ENCODE results near the gene MPND.

Gene MPND

DNA sequence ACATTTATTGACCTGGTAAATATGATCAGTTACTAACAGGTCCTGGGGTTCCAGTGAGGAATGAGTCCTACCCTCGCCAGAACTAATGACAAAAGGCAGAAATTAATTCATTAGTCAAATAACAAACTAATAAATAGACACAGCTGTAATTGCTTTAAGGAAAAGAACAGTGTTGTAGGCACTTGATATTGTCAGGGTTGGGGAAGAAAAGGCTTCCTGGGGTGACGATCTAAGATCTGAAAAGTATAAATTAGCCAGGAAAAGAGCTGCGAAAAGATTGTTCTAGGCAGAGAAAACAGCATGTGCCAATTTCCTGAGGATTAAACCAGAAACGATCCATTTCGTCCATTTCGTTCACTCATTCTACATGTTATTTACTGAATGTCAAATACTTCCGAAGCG lies 58.4 kb downstream of the MPND start:
- no peak for DNase-seq (ENCODE audit: low read depth, low spot score)

DNA sequence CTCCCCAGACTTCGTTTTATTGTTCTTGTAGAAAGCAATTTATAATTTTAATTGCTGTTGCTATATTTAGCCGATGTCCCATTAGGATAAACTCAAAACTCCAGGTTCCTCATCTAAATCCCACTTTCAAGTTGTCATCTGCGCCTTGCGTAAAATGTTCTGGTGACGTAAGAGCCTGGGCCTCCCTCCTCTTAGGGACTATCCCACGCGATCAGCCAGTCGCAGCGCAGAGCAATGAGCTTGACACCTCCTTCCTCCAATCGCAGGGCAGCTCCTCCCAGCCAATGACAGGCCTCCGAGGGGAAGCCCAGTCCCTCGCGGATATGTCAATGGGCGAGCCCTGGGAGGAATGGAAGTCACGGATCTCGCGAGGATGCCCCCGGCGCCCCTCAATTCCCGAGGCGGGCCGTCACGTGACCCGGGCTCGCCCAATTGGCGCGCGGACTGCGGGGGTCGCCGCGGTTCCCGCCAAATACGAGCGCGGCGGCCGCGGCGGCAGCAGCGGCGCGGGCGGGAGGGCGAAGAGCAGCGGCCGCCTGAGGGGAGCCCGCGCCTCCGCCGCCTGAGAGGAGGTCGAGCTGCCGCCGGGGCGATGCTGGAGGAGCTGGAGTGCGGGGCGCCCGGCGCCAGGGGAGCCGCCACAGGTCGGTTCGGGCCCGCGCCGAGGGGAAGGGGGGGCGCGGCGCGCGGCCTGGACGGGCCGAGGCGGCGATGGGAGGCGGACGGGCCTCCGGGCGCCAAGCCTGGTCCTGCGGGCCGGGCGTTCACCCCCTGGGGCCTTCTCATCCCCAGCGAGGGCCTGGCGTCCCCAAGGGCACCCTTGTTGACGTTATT lies 59.0 kb downstream of the MPND start, which contains the start of gene CHAF1A:
Gene CHAF1A (plus strand): TSS at position 470 of the 834 bp plus-strand sequence. CDS start 123 bp downstream, at position 593.
- DNase-seq (ENCODE audit: low read depth, low spot score): peak; percentile 100

GRCh38 chr19:4403005-4403761 lies 59.8 kb downstream of the MPND start:
- DNase-seq (ENCODE audit: low read depth, low spot score): no peak

DNA sequence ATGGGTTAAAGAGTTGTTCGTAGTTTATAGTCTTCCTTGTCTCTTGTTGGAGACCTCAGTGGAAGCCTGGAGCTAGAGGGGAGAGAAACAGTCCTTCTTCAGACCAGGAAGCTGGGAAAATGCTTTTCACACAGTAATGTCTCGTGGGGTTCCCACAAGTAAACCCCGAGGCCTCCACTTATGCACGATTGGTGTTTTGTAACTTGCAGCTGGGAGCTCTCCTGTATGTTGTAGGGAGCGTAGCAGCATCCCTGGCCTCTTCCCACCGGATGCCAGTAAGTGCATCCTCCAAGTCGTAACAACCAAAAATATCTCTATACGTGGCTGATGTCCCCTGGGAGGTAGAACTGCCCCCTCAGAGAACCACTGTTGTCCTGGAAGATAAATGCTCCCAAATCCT lies 62.6 kb downstream of the MPND start:
- no peak for DNase-seq (ENCODE audit: low read depth, low spot score)

DNA sequence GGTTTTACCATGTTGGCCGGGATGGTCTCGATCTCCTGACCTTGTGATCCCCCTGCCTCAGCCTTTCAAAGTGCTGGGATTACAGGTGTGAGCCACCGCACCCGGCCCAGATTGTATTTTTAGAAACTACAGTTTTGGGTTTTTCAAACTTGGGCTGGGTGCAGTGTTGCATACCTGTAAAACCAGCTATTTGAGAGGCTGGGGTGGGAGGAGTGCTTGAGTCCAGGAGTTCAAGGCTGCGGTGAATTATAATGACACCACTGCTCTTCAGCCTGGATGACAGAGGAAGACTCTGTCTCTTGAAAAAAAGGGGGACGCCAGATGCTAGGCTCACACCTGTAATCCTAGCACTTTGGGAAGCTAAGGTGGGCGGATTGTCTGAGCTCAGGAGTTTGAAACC lies 63.3 kb downstream of the MPND start:
- DNase-seq (ENCODE audit: low read depth, low spot score): no peak

- no peak for DNase-seq (ENCODE audit: low read depth, low spot score)
These were observed 66.0 kb downstream of the MPND start for GRCh38 chr19:4409123-4409933.

All from astrocyte of the hippocampus (primary cell).